Skeletal muscle satellite cell (primary cell): ENCODE measurements around the gene CCIN.
"Not testable (repeated sequence)": the region's sequence is repeated elsewhere in the genome, so short reads cannot be mapped to it uniquely, and the experiment has no call there.

Experiments used
- H3K27me3 ChIP-seq: 2 replicates; pipeline ENCODE4 v1.7.0; 2013; ENCODE audit warnings: low read length; ENCODE audit not compliant: control insufficient read depth, insufficient read depth
- H3K36me3 ChIP-seq: 2 replicates; pipeline ENCODE4 v1.7.0; 2013; ENCODE audit warnings: mild to moderate bottlenecking, control low read depth, low read length; ENCODE audit not compliant: insufficient read depth
- H3K4me1 ChIP-seq: 2 replicates; pipeline ENCODE4 v1.7.0; 2013; ENCODE audit warnings: low read length; ENCODE audit not compliant: control insufficient read depth, insufficient read depth
- H3K4me2 ChIP-seq: 2 replicates; pipeline ENCODE4 v1.7.0; 2013; ENCODE audit warnings: mild to moderate bottlenecking, low read length
- H3K4me3 ChIP-seq: 2 replicates; pipeline ENCODE4 v1.7.0; 2013; ENCODE audit warnings: low read length
- H3K9ac ChIP-seq: 2 replicates; pipeline ENCODE4 v1.7.0; 2013; ENCODE audit warnings: mild to moderate bottlenecking, low read depth, low read length, moderate library complexity
- H3K9me3 ChIP-seq: replicated peaks from 2 replicates; pipeline ENCODE4 v1.7.0; 2013; ENCODE audit warnings: mild to moderate bottlenecking, control low read depth, low read length

Gene CCIN

DNA sequence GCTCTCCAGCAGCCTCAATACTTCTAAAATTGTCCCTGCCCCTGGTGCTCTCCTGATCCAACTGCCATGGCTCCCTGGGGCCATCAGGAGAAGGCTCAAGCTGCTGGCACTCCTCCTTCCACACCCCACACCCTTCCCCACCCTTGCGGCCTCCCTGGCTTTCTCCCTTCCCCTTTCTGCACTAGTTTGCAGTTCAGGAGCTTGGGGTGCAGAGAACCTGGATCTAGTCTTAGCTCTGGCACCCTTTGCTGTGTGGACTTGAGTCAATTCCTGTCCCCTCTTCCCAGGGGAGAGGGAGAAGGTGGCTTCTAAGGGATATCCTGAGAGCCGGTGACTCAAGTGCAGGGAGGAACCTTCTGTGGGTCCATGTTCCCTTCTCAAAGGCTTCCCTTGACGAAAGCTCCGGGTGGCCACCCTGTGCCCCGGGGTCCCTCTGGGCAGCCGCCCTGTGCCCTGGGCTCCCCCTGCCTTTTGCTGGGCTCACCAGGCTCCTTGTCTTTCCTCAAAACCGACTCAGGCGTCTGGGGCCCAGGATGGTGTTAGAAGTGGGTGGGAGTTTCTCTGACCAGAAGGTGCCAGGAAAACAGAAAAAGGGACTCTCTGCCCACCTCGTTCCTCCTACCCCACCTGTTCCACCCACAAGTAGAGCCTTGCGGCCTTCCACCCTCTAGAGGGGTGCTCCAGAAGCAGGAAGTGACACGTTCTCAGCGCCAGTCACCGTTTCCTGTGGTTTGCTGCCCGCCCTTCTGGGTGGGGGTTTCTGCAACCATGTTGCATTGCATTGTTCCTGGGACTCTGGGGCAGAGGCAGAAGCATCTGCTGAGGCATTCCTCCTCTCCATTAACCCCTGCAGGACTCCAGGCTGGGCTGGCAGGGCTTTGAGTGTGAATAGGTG, 17.6 kb upstream of the CCIN start:
- Histone ChIP-seq H3K36me3 (peaks cover 16% of the 10 kb centered on the region), H3K27me3 (no peaks in the 10 kb centered on the region), H3K4me2 (peak overlapping the region; percentile 33), H3K4me1 (peaks cover 67% of the 10 kb centered on the region), H3K4me3 (no peak overlapping the region), H3K9me3 (no peaks in the 10 kb centered on the region), H3K9ac (peak overlapping the region; percentile 50)

- Histone ChIP-seq H3K27me3 (no peaks in the 10 kb centered on the region), H3K9me3 (no peaks in the 10 kb centered on the region), H3K36me3 (peaks cover 18% of the 10 kb centered on the region), H3K9ac (peak overlapping the region; percentile 14), H3K4me2 (no peak overlapping the region), H3K4me3 (no peak overlapping the region), H3K4me1 (peaks cover 68% of the 10 kb centered on the region)
Measured at GRCh38 chr9:36152741-36153438, 16.3 kb upstream of the CCIN start.

DNA sequence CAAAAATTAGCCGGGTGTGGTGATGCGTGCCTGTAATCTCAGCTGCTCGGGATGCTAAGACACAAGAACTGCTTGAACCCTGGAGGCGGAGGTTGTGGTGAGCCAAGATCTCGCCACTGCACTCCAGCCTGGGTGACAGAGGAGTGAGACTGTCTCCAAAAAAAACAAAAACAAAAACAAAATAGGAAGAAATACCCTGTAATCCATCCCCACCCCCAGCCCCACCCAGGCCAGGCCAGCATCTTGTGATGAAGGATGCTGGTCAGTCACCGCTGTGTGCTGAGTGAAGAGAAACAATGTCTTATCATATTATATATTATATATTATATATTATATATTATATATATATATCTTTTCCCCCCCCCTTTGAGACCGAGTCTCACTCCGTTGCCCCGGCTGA, 15.4 kb upstream of the CCIN start:
- H3K4me2 ChIP-seq: peak overlapping the region; percentile 56
- peaks cover 70% of the 10 kb centered on the region for H3K4me1 ChIP-seq
- H3K9me3 ChIP-seq: no peaks in the 10 kb centered on the region
- H3K36me3 ChIP-seq: peaks cover 18% of the 10 kb centered on the region
- H3K9ac ChIP-seq: peak overlapping the region; percentile 77
- no peaks in the 10 kb centered on the region for H3K27me3 ChIP-seq
- H3K4me3 ChIP-seq: no peak overlapping the region

DNA sequence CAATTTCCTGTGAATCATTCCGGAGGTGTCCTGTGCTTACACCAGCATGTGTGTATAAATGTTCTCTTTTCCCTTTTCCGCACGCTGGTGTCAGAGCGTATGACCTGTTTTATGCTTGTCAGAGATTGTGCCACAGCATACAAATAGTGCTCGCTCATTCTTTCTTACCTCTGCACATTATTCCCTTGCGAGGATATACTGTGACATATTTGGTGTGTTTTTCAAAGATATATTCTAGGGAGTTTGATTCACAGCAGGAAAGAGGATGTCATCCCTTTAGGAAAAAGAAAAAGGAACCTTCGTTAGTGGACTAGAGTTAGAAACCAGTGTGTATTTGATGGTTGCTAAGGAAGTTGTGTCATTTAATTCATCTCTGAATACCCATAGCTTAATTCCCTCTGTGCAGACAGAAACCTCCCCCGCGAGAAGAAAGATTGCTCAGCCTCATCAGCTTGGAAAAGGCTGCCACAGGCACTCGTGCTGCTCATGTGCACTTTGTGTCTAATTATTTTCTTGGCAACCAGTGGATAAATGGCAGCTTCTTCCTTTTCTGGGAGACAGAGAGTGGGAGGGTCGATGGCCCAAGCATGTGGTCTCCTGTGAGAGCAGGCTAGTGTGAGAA, 14.7 kb upstream of the CCIN start:
- peaks cover 67% of the 10 kb centered on the region for H3K4me1 ChIP-seq
- H3K9ac ChIP-seq: peak overlapping the region; percentile 77
- no peaks in the 10 kb centered on the region for H3K27me3 ChIP-seq
- peak overlapping the region; percentile 28 for H3K4me3 ChIP-seq
- no peaks in the 10 kb centered on the region for H3K9me3 ChIP-seq
- peaks cover 18% of the 10 kb centered on the region for H3K36me3 ChIP-seq
- H3K4me2 ChIP-seq: peak overlapping the region; percentile 56

DNA sequence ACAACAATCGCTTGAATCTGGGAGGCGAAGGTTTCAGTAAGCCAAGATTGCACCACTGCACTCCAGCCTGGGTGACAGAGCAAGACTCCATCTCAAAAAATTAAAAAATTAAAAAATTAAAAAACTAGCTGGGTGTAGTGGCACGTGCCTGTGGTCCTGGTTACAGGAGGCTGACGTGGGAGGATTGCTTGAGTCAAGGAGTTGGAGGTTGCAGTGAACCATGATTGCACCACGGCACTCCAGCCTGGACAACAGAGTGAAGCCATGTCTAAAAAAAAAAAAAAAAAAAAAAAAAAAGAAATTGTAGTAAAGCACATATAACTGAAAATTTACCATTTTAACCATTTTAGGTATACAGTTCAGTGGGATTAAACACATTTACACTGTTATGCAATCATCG, 13.1 kb upstream of the CCIN start:
- Histone ChIP-seq H3K4me1 (peaks cover 65% of the 10 kb centered on the region), H3K4me3 (no peak overlapping the region), H3K27me3 (no peaks in the 10 kb centered on the region), H3K9ac (no peak overlapping the region), H3K9me3 (no peaks in the 10 kb centered on the region), H3K4me2 (no peak overlapping the region), H3K36me3 (peaks cover 12% of the 10 kb centered on the region)

DNA sequence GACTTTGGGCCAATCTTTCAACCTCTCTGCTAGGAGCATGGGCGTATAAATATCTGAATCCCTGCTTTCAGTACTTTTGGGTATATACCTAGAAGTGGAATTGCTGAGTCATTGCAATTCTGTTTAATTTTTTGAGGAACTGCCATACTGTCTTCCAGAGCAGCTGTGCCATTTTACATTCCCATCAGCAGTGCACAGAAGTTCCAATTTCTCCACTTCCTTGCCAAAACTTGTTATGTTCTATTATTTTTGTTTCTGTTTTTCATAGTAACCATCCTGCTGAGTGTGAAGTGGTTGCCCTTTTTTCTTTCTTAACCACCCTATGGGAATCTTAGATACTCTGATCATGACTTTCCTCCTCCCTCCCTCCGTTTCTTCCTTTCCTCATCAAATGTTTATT, 11.1 kb upstream of the CCIN start:
- H3K27me3 ChIP-seq: no peaks in the 10 kb centered on the region
- H3K9me3 ChIP-seq: no peaks in the 10 kb centered on the region
- peaks cover 69% of the 10 kb centered on the region for H3K4me1 ChIP-seq
- H3K36me3 ChIP-seq: peaks cover 16% of the 10 kb centered on the region
- no peak overlapping the region for H3K4me2 ChIP-seq
- H3K9ac ChIP-seq: no peak overlapping the region
- H3K4me3 ChIP-seq: no peak overlapping the region

- Histone ChIP-seq H3K36me3 (peaks cover 12% of the 10 kb centered on the region), H3K9ac (no peak overlapping the region)
Measured at GRCh38 chr9:36158917-36159316, 10.3 kb upstream of the CCIN start.

DNA sequence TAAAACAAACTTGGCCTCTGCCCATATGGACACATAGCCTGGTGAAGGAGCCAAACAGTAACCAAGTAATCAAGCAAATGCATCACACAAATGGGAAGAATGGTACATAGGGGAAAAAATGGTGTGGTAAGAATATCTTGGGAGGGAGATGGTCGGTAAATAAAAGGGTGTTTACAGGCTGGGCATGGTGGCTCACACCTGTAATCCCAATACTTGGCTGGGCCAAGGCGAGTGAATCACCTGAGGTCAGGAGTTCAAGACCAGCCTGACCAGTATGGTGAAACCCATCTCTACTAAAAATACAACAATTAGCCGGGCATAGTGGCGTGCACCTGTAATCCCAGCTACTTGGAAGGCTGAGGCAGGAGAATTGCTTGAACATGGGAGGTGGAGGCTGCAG, 9.7 kb upstream of the CCIN start:
- H3K27me3 ChIP-seq, H3K9ac ChIP-seq, H3K9me3 ChIP-seq, H3K4me3 ChIP-seq, H3K4me2 ChIP-seq: not testable (repeated sequence)
- H3K36me3 ChIP-seq: peaks cover 12% of the 10 kb centered on the region
- H3K4me1 ChIP-seq: peaks cover 69% of the 10 kb centered on the region

More at GRCh38 chr9:36158917-36159316, 10.3 kb upstream of the CCIN start:
- peaks cover 69% of the 10 kb centered on the region for H3K4me1 ChIP-seq
- H3K9me3 ChIP-seq: no peaks in the 10 kb centered on the region
- H3K4me3 ChIP-seq: no peak overlapping the region
- no peaks in the 10 kb centered on the region for H3K27me3 ChIP-seq
- no peak overlapping the region for H3K4me2 ChIP-seq

DNA sequence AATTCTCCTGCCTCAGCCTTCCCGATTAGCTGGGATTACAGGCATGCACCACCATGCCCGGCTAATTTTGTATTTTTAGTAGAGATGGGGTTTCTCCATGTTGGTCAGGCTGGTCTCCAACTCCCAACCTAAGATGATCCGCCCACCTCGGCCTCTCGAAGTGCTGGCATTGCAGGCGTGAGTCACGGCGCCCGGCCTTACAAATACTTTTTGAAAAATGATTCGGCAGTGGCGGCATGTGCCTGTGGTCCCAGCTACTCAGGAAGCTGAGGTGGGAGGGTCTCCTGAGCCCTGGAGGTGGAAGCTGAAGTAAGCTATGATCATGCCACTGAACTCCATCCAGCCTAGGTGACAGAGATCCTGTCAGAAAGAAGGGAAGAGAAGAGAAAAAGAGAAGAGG, 9.1 kb upstream of the CCIN start:
- not testable (repeated sequence) for H3K4me2 ChIP-seq, H3K9me3 ChIP-seq, H3K27me3 ChIP-seq, H3K4me3 ChIP-seq
- H3K9ac ChIP-seq: peak overlapping the region; percentile 12
- peaks cover 69% of the 10 kb centered on the region for H3K4me1 ChIP-seq
- peaks cover 12% of the 10 kb centered on the region for H3K36me3 ChIP-seq

GRCh38 chr9:36161187-36161586, 8.0 kb upstream of the CCIN start:
- Histone ChIP-seq H3K4me1 (peaks cover 77% of the 10 kb centered on the region), H3K36me3 (peaks cover 12% of the 10 kb centered on the region), H3K4me3 (no peak overlapping the region), H3K9ac (peak overlapping the region; percentile 17), H3K9me3 (no peaks in the 10 kb centered on the region), H3K27me3 (no peaks in the 10 kb centered on the region), H3K4me2 (peak overlapping the region; percentile 16)

DNA sequence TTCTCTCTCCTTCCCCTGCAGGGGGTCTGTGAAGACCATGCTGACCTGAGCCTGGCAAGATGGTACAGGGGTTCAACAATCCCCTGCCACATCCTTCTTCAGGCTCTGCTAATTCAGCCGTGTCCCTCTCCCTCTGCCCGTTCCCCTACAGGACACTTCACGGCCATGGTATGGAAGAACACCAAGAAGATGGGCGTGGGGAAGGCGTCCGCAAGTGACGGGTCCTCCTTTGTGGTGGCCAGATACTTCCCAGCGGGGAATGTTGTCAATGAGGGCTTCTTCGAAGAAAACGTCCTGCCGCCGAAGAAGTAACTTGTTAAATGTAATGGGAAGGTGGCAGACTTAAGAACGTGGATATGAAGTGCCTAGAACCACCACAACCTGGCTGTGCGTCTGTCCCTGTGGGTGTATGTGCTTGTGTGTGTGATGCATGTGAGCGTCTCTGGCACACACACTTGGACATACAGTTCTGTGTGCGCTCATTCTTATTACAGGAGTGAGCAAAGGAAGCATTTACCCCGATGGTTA, 6.9 kb upstream of the CCIN start:
- no peak overlapping the region for H3K4me2 ChIP-seq
- peaks cover 79% of the 10 kb centered on the region for H3K4me1 ChIP-seq
- no peaks in the 10 kb centered on the region for H3K27me3 ChIP-seq
- H3K4me3 ChIP-seq: no peak overlapping the region
- H3K9ac ChIP-seq: peak overlapping the region; percentile 71
- H3K9me3 ChIP-seq: no peaks in the 10 kb centered on the region
- peaks cover 7% of the 10 kb centered on the region for H3K36me3 ChIP-seq
